B cell (primary cell): ENCODE measurements around the gene SULT2A1.

Experiments
- EZH2 ChIP-seq: IDR thresholded peaks from 2 replicates; pipeline ENCODE4 v1.6.1; 2012; ENCODE audit warnings: borderline replicate concordance, low read depth, mild to moderate bottlenecking, moderate library complexity, low read length; ENCODE audit not compliant: insufficient read depth, poor library complexity, severe bottlenecking
- TF ChIP-seq, protein P1 (sequence below): fragments of 200-600 bp; IDR thresholded peaks from one replicate; pipeline ENCODE4 v1.8.0; 2022; ENCODE audit warnings: antibody characterized with exemption, mild to moderate bottlenecking

DNA sequence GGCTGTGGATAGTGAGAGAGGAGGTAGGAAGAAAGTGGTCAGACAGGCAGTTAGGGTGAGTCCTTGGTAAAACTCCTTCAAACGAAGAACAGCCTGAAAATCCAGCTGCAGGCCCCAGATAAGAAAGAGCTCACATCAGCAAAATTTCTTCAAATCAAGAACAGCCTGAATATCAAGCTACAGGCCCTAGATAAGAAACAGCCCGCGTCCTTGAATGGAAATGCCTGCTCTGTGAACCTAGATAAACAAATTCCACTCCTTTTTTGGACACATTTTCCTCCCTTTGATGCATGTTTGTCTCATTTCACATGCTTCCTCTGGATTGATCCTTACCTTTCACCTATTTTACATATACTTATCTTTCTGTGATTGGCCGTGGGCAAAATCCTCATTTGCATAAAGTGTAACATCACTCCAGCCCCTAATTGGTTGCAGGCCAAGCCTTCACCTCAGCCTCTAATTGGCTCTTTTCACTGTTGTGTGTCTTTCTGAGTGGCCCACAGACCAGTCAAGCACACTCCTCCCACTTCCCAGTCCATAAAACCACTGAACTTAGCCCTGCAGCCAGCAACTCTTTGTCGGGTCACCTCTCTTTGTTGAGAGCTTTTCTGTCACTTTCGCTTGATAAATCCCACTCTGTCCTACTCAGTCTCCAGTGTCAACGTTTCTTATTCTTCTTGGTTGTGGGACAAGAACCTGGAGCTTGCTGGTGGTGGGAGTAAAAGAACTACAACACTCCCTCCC lies 6.0 kb upstream of the SULT2A1 start:
- TF ChIP-seq, protein P1, sequence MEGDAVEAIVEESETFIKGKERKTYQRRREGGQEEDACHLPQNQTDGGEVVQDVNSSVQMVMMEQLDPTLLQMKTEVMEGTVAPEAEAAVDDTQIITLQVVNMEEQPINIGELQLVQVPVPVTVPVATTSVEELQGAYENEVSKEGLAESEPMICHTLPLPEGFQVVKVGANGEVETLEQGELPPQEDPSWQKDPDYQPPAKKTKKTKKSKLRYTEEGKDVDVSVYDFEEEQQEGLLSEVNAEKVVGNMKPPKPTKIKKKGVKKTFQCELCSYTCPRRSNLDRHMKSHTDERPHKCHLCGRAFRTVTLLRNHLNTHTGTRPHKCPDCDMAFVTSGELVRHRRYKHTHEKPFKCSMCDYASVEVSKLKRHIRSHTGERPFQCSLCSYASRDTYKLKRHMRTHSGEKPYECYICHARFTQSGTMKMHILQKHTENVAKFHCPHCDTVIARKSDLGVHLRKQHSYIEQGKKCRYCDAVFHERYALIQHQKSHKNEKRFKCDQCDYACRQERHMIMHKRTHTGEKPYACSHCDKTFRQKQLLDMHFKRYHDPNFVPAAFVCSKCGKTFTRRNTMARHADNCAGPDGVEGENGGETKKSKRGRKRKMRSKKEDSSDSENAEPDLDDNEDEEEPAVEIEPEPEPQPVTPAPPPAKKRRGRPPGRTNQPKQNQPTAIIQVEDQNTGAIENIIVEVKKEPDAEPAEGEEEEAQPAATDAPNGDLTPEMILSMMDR = no peak
- TF ChIP-seq EZH2 = no peak
